IMR-90 (cell line): ENCODE data around the gene ZNF366. TPM values are rescaled to one million over a fixed set of nuclear protein-coding genes. Genes with fewer than 3 reads are reported as not detected.

Experiments
- ATAC-seq: fragments of 200-7000 bp; cut with Tn5 transposase; 2 replicates; pipeline ENCODE4 v1.9.1; 2020; ENCODE audit warnings: low read depth, mild to moderate bottlenecking, moderate library complexity
- BruUV-seq: library from RNA; stranded (reverse); fragments of 400-500 nt; replicated peaks from 2 replicates; lab custom pipeline; 2021; lab: Mats Ljungman, UMichigan
- CTCF ChIA-PET: fragments of 300-600 bp; formaldehyde crosslinking; extraction: SDS; loops from one replicate; lab custom pipeline; 2021; ENCODE audit warnings: antibody characterized with exemption; lab: Yijun Ruan, JAX
- POLR2A ChIA-PET: fragments of 300-600 bp; sonication (Branson Sonifier 250); formaldehyde crosslinking; loops from one replicate; lab custom pipeline; 2022; ENCODE audit warnings: antibody characterized with exemption; ENCODE audit not compliant: unreplicated experiment; lab: Charles Lee
- DNase-seq: peaks from one replicate; pipeline ENCODE4 v3.0.0; 2013
- H2AFZ ChIP-seq: replicated peaks from 2 replicates; pipeline ENCODE3; 2013; ENCODE audit warnings: low read length, mild to moderate bottlenecking; ENCODE audit not compliant: poor library complexity
- H2AK5ac ChIP-seq: 2 replicates; pipeline ENCODE4 v1.6.1; 2013; ENCODE audit warnings: low read depth, low read length, inconsistent platforms
- H2AK9ac ChIP-seq: replicated peaks from 2 replicates; pipeline ENCODE3; 2013; ENCODE audit warnings: mild to moderate bottlenecking, low read depth, low read length, moderate library complexity; ENCODE audit not compliant: poor library complexity
- H2BK120ac ChIP-seq: 2 replicates; pipeline ENCODE4 v1.6.1; 2013; ENCODE audit warnings: low read depth, low read length, inconsistent platforms
- H2BK15ac ChIP-seq: 3 replicates; pipeline ENCODE4 v1.6.1; 2013; ENCODE audit warnings: low read depth, low read length, inconsistent platforms
- H2BK20ac ChIP-seq: 2 replicates; pipeline ENCODE4 v1.6.1; 2013; ENCODE audit warnings: low read depth, mild to moderate bottlenecking, inconsistent platforms, low read length, moderate library complexity
- H2BK5ac ChIP-seq: 2 replicates; pipeline ENCODE4 v1.6.1; 2013; ENCODE audit warnings: mild to moderate bottlenecking, low read depth, low read length, inconsistent platforms; ENCODE audit not compliant: poor library complexity, severe bottlenecking
- H3K14ac ChIP-seq: replicated peaks from 2 replicates; pipeline ENCODE4 v1.6.1; 2013; ENCODE audit warnings: low read depth, low read length, inconsistent platforms
- H3K18ac ChIP-seq: 2 replicates; pipeline ENCODE4 v1.6.1; 2013; ENCODE audit warnings: low read depth, low read length, control low read depth
- H3K23ac ChIP-seq: 2 replicates; pipeline ENCODE4 v1.6.1; 2013; ENCODE audit warnings: low read depth, low read length, inconsistent platforms
- H3K27ac ChIP-seq: 2 replicates; pipeline ENCODE4 v1.5.1; 2013; ENCODE audit warnings: mild to moderate bottlenecking, control low read depth, low read length; ENCODE audit not compliant: insufficient read depth
- H3K27me3 ChIP-seq: 2 replicates; pipeline ENCODE4 v1.6.1; 2013; ENCODE audit warnings: low read length; ENCODE audit not compliant: control insufficient read depth, insufficient read depth
- H3K36me3 ChIP-seq: 2 replicates; pipeline ENCODE4 v1.6.1; 2013; ENCODE audit warnings: low read length, mixed read lengths; ENCODE audit not compliant: control insufficient read depth, insufficient read depth
- H3K4ac ChIP-seq: 2 replicates; pipeline ENCODE4 v1.6.1; 2013; ENCODE audit warnings: low read depth, low read length, inconsistent platforms
- H3K4me1 ChIP-seq: 2 replicates; pipeline ENCODE4 v1.6.1; 2013; ENCODE audit warnings: low read length, mixed read lengths; ENCODE audit not compliant: control insufficient read depth, insufficient read depth
- H3K4me2 ChIP-seq: 2 replicates; pipeline ENCODE4 v1.6.1; 2013; ENCODE audit warnings: low read depth, mild to moderate bottlenecking, control low read depth, low read length, moderate library complexity
- H3K4me3 ChIP-seq: 2 replicates; pipeline ENCODE4 v1.5.1; 2013; ENCODE audit warnings: low read depth, mild to moderate bottlenecking, control low read depth, low read length, moderate library complexity; ENCODE audit not compliant: insufficient read depth
- H3K56ac ChIP-seq: 2 replicates; pipeline ENCODE4 v1.6.1; 2013; ENCODE audit warnings: low read length, inconsistent platforms; ENCODE audit not compliant: insufficient read depth; ENCODE audit errors: extremely low read depth
- H3K79me1 ChIP-seq, 2 experiments: 2 replicates each; pipeline ENCODE4 v1.6.1; 2013; ENCODE audit warnings: low read length in 2 of 2, inconsistent platforms in 1 of 2, low read depth in 1 of 2
- H3K9ac ChIP-seq: 2 replicates; pipeline ENCODE4 v1.6.1; 2013; ENCODE audit warnings: low read depth, low read length, control low read depth
- H3K9me1 ChIP-seq: 2 replicates; pipeline ENCODE4 v1.6.1; 2013; ENCODE audit warnings: low read length, inconsistent platforms; ENCODE audit not compliant: insufficient read depth
- H3K9me3 ChIP-seq: 2 replicates; pipeline ENCODE4 v1.6.1; 2013; ENCODE audit warnings: low read length; ENCODE audit not compliant: control insufficient read depth, insufficient read depth
- H4K20me1 ChIP-seq: 2 replicates; pipeline ENCODE4 v1.6.1; 2013; ENCODE audit warnings: low read length, inconsistent platforms; ENCODE audit not compliant: insufficient read depth
- H4K5ac ChIP-seq: 2 replicates; pipeline ENCODE4 v1.6.1; 2013; ENCODE audit warnings: mild to moderate bottlenecking, low read depth, low read length, control low read depth
- H4K8ac ChIP-seq, 2 experiments: 2 replicates each; pipeline ENCODE4 v1.6.1; 2013; ENCODE audit warnings: low read depth in 2 of 2, low read length in 2 of 2, control low read depth in 1 of 2, inconsistent platforms in 1 of 2
- H4K91ac ChIP-seq: 2 replicates; pipeline ENCODE4 v1.6.1; 2013; ENCODE audit warnings: low read depth, low read length, inconsistent platforms; ENCODE audit not compliant: insufficient read depth
- BHLHE40 ChIP-seq: fragments of 150-350 bp; IDR thresholded peaks from 2 replicates; pipeline ENCODE4 v1.6.1; 2016; ENCODE audit warnings: mild to moderate bottlenecking, low read depth, low read length
- CEBPB ChIP-seq: IDR thresholded peaks from 2 replicates; pipeline ENCODE4 v1.6.1; 2012; ENCODE audit warnings: low read depth, low read length, improper control_type of control experiment
- MAFK ChIP-seq: IDR thresholded peaks from 2 replicates; pipeline ENCODE4 v1.6.1; 2012; ENCODE audit warnings: low read depth, low read length, improper control_type of control experiment
- MXI1 ChIP-seq: IDR thresholded peaks from 2 replicates; pipeline ENCODE4 v1.6.1; 2012; ENCODE audit warnings: low read depth, mild to moderate bottlenecking, low read length, moderate library complexity, borderline replicate concordance
- RAD21 ChIP-seq: IDR thresholded peaks from 2 replicates; pipeline ENCODE4 v1.6.1; 2012; ENCODE audit warnings: low read length, improper control_type of control experiment
- RCOR1 ChIP-seq: IDR thresholded peaks from 2 replicates; pipeline ENCODE4 v1.6.1; 2012; ENCODE audit warnings: mild to moderate bottlenecking, low read length, improper control_type of control experiment; ENCODE audit not compliant: insufficient replicate concordance
- RFX5 ChIP-seq: IDR thresholded peaks from 2 replicates; pipeline ENCODE4 v1.8.0; 2012; ENCODE audit warnings: low read depth, mild to moderate bottlenecking, low read length, moderate library complexity
- SMC3 ChIP-seq: fragments of 150-350 bp; IDR thresholded peaks from 2 replicates; pipeline ENCODE4 v1.6.1; 2016; ENCODE audit warnings: low read depth, mild to moderate bottlenecking, antibody characterized with exemption, low read length, moderate library complexity
- WGBS, 2 experiments: methylation state at CpG; one replicate each; pipeline versions ENCODE4 v1.1.5 to v1.1.7; 2013; ENCODE audit warnings: missing lambda C conversion rate in 2 of 2; ENCODE audit not compliant: insufficient read length in 1 of 2; ENCODE audit errors: extremely low coverage in 2 of 2; 5-methylcytosine and 5-hydroxymethylcytosine counted together
- dilution Hi-C: fragments of 300-500 bp; cut with HindIII; formaldehyde crosslinking; loops from one replicate; pipeline ENCODE4 v1.14.3; 2018; ENCODE audit warnings: low sequenced_read_pairs; ENCODE audit not compliant: unreplicated experiment
- in situ Hi-C: fragments of 300-500 bp; cut with MboI; formaldehyde crosslinking; loops from 3 replicates; pipeline ENCODE4 v1.14.3; 2019; ENCODE audit warnings: low sequenced_read_pairs, inconsistent platforms, mixed read lengths
- intact Hi-C: fragments of 100-400 bp; cut with micrococcal nuclease; formaldehyde crosslinking; loops from 2 replicates; pipeline ENCODE4 v1.10.0; 2022
- polyA plus RNA-seq, 3 experiments: library from polyadenylated mRNA; depleted of rRNA; stranded (reverse); fragments of >200 nt; gene quantifications; 2 replicates each; pipeline ENCODE4 v1.2.3, GENCODE V29; 2012; ENCODE audit warnings: low replicate concordance in 1 of 3
- total RNA-seq: library from RNA; depleted of rRNA; stranded (reverse); fragments of >200 nt; gene quantifications from 2 replicates; pipeline ENCODE4 v1.2.3, GENCODE V29; 2012
- TF ChIP-seq, protein P1 (sequence below): fragments of 150-350 bp; IDR thresholded peaks from 2 replicates; pipeline ENCODE4 v1.6.1; 2016; ENCODE audit warnings: low read depth, mild to moderate bottlenecking, low read length, moderate library complexity, borderline replicate concordance

ZNF366 gene
- total and polyA plus RNA-seq, 2 of the 4 experiments (the other 2 are of a cell fraction) = not detected

DNA sequence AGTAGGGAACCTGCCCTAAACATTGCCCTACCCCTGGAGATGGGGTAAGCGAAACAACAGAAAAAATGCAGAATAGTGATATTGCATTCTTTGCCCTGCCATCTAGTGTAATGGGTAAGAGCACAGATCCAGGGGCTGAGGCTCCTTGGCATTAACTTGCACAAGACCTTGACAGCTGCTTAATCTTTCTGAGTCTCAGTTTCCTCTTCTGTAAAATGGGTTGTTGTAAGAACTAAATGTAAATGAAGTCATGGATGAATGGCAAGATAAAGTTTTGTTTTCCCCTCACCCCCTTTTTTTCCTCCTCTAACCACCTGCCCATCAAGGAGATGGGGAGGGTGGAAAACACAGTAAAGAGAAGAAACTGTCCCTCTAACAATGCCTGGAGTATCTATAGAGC, 47.7 kb upstream of the ZNF366 start:
- Histone ChIP-seq H3K18ac (no peak overlapping the region), H2AK9ac (no peak overlapping the region), H4K91ac (no peak overlapping the region), H3K56ac (no peak overlapping the region), H2BK20ac (no peak overlapping the region), H3K4me3 (no peak overlapping the region), H2AK5ac (no peak overlapping the region; the same call in 1 of the 2 replicates), H4K20me1 (no peaks in the 10 kb centered on the region), H3K27me3 (no peaks in the 10 kb centered on the region), H4K5ac (no peak overlapping the region), H3K9me3 (no peaks in the 10 kb centered on the region), H3K36me3 (no peaks in the 10 kb centered on the region), H2BK120ac (no peak overlapping the region), H3K14ac (no peak overlapping the region), H3K9me1 (peaks cover 10% of the 10 kb centered on the region), H3K9ac (no peak overlapping the region), H2BK5ac (no peak overlapping the region), H3K79me1 (no peaks in the 10 kb centered on the region), H2BK15ac (no peak overlapping the region), H4K8ac (no peak overlapping the region), H3K4me2 (no peak overlapping the region), H2AFZ (no peak overlapping the region), H3K4ac (no peak overlapping the region), H3K4me1 (peaks cover 21% of the 10 kb centered on the region), H3K27ac (no peak overlapping the region), H3K23ac (no peak overlapping the region)
- intact Hi-C loops (no loop called here), in situ Hi-C loops (no loop called here), dilution Hi-C loops (no loop called here)
- TF ChIP-seq RAD21 (no peak), RFX5 (no peak), MXI1 (no peak), CEBPB (no peak), MAFK (no peak), BHLHE40 (no peak), SMC3 (no peak), RCOR1 (no peak)
- TF ChIP-seq, protein P1, sequence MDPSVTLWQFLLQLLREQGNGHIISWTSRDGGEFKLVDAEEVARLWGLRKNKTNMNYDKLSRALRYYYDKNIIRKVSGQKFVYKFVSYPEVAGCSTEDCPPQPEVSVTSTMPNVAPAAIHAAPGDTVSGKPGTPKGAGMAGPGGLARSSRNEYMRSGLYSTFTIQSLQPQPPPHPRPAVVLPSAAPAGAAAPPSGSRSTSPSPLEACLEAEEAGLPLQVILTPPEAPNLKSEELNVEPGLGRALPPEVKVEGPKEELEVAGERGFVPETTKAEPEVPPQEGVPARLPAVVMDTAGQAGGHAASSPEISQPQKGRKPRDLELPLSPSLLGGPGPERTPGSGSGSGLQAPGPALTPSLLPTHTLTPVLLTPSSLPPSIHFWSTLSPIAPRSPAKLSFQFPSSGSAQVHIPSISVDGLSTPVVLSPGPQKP = no peak
- BruUV-seq = no TSS peak
- ATAC-seq = no peak
- no peak for DNase-seq
- ChIA-PET CTCF (interaction anchor here (0.8 kb wide), 1 partner anchor 56 kb away, joined by 3 read pairs; no protein-coding TSS in a partner anchor), POLR2A (no interaction called here)
- no CpG with 5 or more reads among the region's 1 CpG for WGBS, 2 experiments
